K562 (cell line): ENCODE data around the gene ZNF284. TPM values are rescaled to one million over a fixed set of nuclear protein-coding genes. Genes with fewer than 3 reads are reported as not detected.
A peak's percentile ranks its signal among the peaks of the same experiment; 100 is the strongest.

Source experiments
- ADNP ChIP-seq: fragments of 200-800 bp; sonication (Bioruptor generic); IDR thresholded peaks from 2 replicates; pipeline ENCODE4 v1.6.1; 2016; ENCODE audit warnings: missing genetic modification characterization, missing compliant biosample characterization
- CREB3L1 ChIP-seq: fragments of 450-650 bp; IDR thresholded peaks from 2 replicates; pipeline ENCODE4 v1.6.1; 2014; ENCODE audit warnings: low read depth, mild to moderate bottlenecking, moderate library complexity, borderline replicate concordance
- CTBP1 ChIP-seq: fragments of 450-650 bp; IDR thresholded peaks from 2 replicates; pipeline ENCODE4 v1.6.1; 2016; ENCODE audit warnings: borderline replicate concordance
- ELF4 ChIP-seq: fragments of 450-650 bp; formaldehyde crosslinking; IDR thresholded peaks from 2 replicates; pipeline ENCODE4 v1.4.0; 2022; ENCODE audit warnings: missing genetic modification characterization
- ESRRA ChIP-seq: fragments of 450-650 bp; IDR thresholded peaks from 2 replicates; pipeline ENCODE4 v1.6.1; 2014; ENCODE audit warnings: low read depth, mild to moderate bottlenecking, moderate library complexity, borderline replicate concordance
- FIP1L1 ChIP-seq: fragments of 200-400 bp; formaldehyde crosslinking; IDR thresholded peaks from 2 replicates; pipeline ENCODE4 v1.6.1; 2018; ENCODE audit warnings: mild to moderate bottlenecking, low read depth, low read length; ENCODE audit not compliant: poor library complexity, severe bottlenecking
- IRF2 ChIP-seq: sonication (generic); formaldehyde crosslinking; IDR thresholded peaks from 2 replicates; pipeline ENCODE4 v1.8.1; 2022; ENCODE audit warnings: mild to moderate bottlenecking, missing genetic modification reagents
- KDM1A ChIP-seq, 2 experiments: fragments of 450-650 bp; IDR thresholded peaks; 2 replicates each; pipeline ENCODE4 v1.6.1; 2016; ENCODE audit warnings: mild to moderate bottlenecking in 2 of 2
- KLF1 ChIP-seq: fragments of 450-650 bp; IDR thresholded peaks from 2 replicates; pipeline ENCODE4 v1.6.1; 2016; ENCODE audit warnings: missing genetic modification characterization, missing compliant biosample characterization
- MYBL2 ChIP-seq, 2 experiments: fragments of 450-650 bp in 1 of 2; sonication (generic) in 1 of 2; formaldehyde crosslinking in 1 of 2; IDR thresholded peaks; 2 replicates each; pipeline versions ENCODE4 v1.6.1 to v1.8.1; 2017 to 2022; ENCODE audit warnings: borderline replicate concordance in 1 of 2, inconsistent platforms in 1 of 2, low read depth in 1 of 2, mild to moderate bottlenecking in 1 of 2, missing genetic modification reagents in 1 of 2, moderate library complexity in 1 of 2
- NCOA1 ChIP-seq: fragments of 450-650 bp; IDR thresholded peaks from 2 replicates; pipeline ENCODE4 v1.6.1; 2016; ENCODE audit warnings: low read depth
- PTBP1 ChIP-seq: fragments of 200-400 bp; formaldehyde crosslinking; IDR thresholded peaks from 2 replicates; pipeline ENCODE4 v1.6.1; 2017; ENCODE audit warnings: low read depth, low read length
- RBM17 ChIP-seq: fragments of 200-400 bp; formaldehyde crosslinking; IDR thresholded peaks from 2 replicates; pipeline ENCODE4 v1.6.1; 2017; ENCODE audit warnings: low read depth, mild to moderate bottlenecking, low read length, borderline replicate concordance
- SAP30 ChIP-seq: fragments of 200-600 bp; sonication (generic); IDR thresholded peaks from 2 replicates; pipeline ENCODE4 v1.6.1; 2012; ENCODE audit warnings: borderline replicate concordance, low read depth, mild to moderate bottlenecking, moderate library complexity, low read length, control low read depth, inconsistent platforms; ENCODE audit not compliant: insufficient read depth, poor library complexity, severe bottlenecking
- STAT5A ChIP-seq: IDR thresholded peaks from 2 replicates; pipeline ENCODE4 v1.6.1; 2012; ENCODE audit warnings: low read length, inconsistent platforms, borderline replicate concordance
- TEAD4 ChIP-seq, 2 experiments: sonication (generic) in 1 of 2; formaldehyde crosslinking in 1 of 2; IDR thresholded peaks; 2 replicates each; pipeline versions ENCODE4 v1.6.1 to v1.8.0; 2012 to 2022; ENCODE audit warnings: borderline replicate concordance in 1 of 2, inconsistent platforms in 1 of 2, low read length in 1 of 2, mild to moderate bottlenecking in 1 of 2, missing genetic modification reagents in 1 of 2
- TSHZ1 ChIP-seq: fragments of 250-450 bp; sonication (Bioruptor Pico); IDR thresholded peaks from 2 replicates; pipeline ENCODE4 v1.4.0; 2020; ENCODE audit warnings: mild to moderate bottlenecking, moderate library complexity
- XRCC5 ChIP-seq: fragments of 200-400 bp; formaldehyde crosslinking; IDR thresholded peaks from 2 replicates; pipeline ENCODE4 v1.6.1; 2017; ENCODE audit warnings: low read depth, mild to moderate bottlenecking, low read length
- ZKSCAN8 ChIP-seq: fragments of 200-800 bp; sonication (Bioruptor generic); IDR thresholded peaks from 2 replicates; pipeline ENCODE4 v1.6.1; 2016; ENCODE audit warnings: missing genetic modification characterization, missing compliant biosample characterization
- ZNF217 ChIP-seq: sonication (generic); formaldehyde crosslinking; IDR thresholded peaks from 2 replicates; pipeline ENCODE4 v1.8.0; 2022; ENCODE audit warnings: mild to moderate bottlenecking, missing genetic modification reagents
- ZNF589 ChIP-seq: fragments of 200-800 bp; sonication (Bioruptor generic); IDR thresholded peaks from 2 replicates; pipeline ENCODE4 v1.6.1; 2016; ENCODE audit warnings: low read depth, missing genetic modification characterization, missing compliant biosample characterization
- polyA plus RNA-seq, 8 experiments: library from polyadenylated mRNA; depleted of rRNA in 4 of 8; stranded (reverse) in 5 of 8; unstranded in 3 of 8; fragments of >200 nt; fragmentation: Nextera tagmentation in 2 of 8; fragmentation: Illumina TruSeq in 1 of 8; extraction: Ambion mirVana in 2 of 8; extraction: Trizol in 1 of 8; gene quantifications; 2 replicates each; pipeline versions ENCODE4 v1.2.1 to v1.2.3, GENCODE V29; 2011 to 2014; ENCODE audit warnings: inconsistent platforms in 1 of 8, missing spikeins in 1 of 8
- total RNA-seq, 7 experiments: library from RNA; depleted of rRNA in 6 of 7; stranded (reverse); fragments of >200 nt in 6 of 7; fragmentation: Illumina TruSeq in 2 of 7; extraction: Trizol in 2 of 7; gene quantifications; 2 replicates each; pipeline versions ENCODE4 v1.2.1 to v1.2.3, GENCODE V29; 2011 to 2021; ENCODE audit warnings: low replicate concordance in 1 of 7

ZNF284 gene
- total and polyA plus RNA-seq, 9 of the 15 experiments (the other 6 are each of a cell fraction or from before 2014, with no cell fraction given), result 0.07 to 0.24 (median 0.20) TPM

GRCh38 chr19:44025217-44025936 is 46.6 kb upstream of the ZNF284 start, which contains the start of gene ZNF222 (continued):
- TF ChIP-seq TSHZ1 (CRISPR knock-in tag) (no peak), ZNF589 (CRISPR knock-in tag) (no peak), ESRRA (peak; percentile 38; the same call in 1 of the 2 replicates), KDM1A (IDR thresholded peaks at IDR 0.05) (no peak), XRCC5 (0 out of 2 replicates have a peak, but pooled peaks have one; percentile 31), IRF2 (CRISPR knock-in tag) (no peak), ZKSCAN8 (CRISPR knock-in tag) (no peak), TEAD4 (IDR thresholded peaks at IDR 0.05; ENCODE audit: low read length) (no peak), TEAD4 (CRISPR knock-in tag; IDR thresholded peaks at IDR 0.05; ENCODE audit: borderline replicate concordance) (no peak), RBM17 (no peak), NCOA1 (no peak), PTBP1 (no peak), CTBP1 (no peak), STAT5A (no peak), FIP1L1 (no peak), CREB3L1 (peak; percentile 74), ADNP (tag) (no peak), ELF4 (no peak), KLF1 (tag) (no peak), ZNF217 (CRISPR knock-in tag) (no peak), MYBL2 (IDR thresholded peaks at IDR 0.05; ENCODE audit: low read depth) (no peak), MYBL2 (CRISPR knock-in tag; IDR thresholded peaks at IDR 0.05; ENCODE audit: borderline replicate concordance) (no peak), SAP30 (no peak)
